Endothelial cell of umbilical vein (primary cell): Measurements from ENCODE around the gene ATXN1. TPM values are rescaled to one million over a fixed set of nuclear protein-coding genes. Genes with fewer than 3 reads are reported as not detected.

ENCODE experiments used
- BruUV-seq: library from RNA; stranded (reverse); fragments of 400-500 nt; replicated peaks from 2 replicates; lab custom pipeline; 2021; lab: Mats Ljungman, UMichigan
- CTCF ChIA-PET: fragments of 300-600, 350-600 bp; sonication (Branson Sonifier 250); formaldehyde crosslinking; loops from one replicate; lab custom pipeline; 2021; ENCODE audit warnings: antibody characterized with exemption, inconsistent platforms; lab: Charles Lee
- POLR2A ChIA-PET: fragments of 300-600, 350-600 bp; sonication (Branson Sonifier 250); formaldehyde crosslinking; loops from one replicate; lab custom pipeline; 2021; ENCODE audit warnings: antibody characterized with exemption, inconsistent platforms; lab: Charles Lee
- DNase-seq: peaks from one replicate; pipeline ENCODE4 v3.0.0-alpha.2; 2011; ENCODE audit warnings: low read depth, low spot score
- FAIRE-seq: peaks from 2 replicates; lab custom pipeline; 2011; peaks lifted over from hg19 to GRCh38; lab: Jason Lieb, UNC
- H2AFZ ChIP-seq: 2 replicates; pipeline ENCODE4 v1.6.0; 2012; ENCODE audit warnings: low read depth, low read length, control low read depth, inconsistent platforms
- H3K27ac ChIP-seq: 2 replicates; pipeline ENCODE4 v1.5.1; 2011; ENCODE audit warnings: low read depth, mild to moderate bottlenecking, control low read depth, low read length, moderate library complexity; ENCODE audit not compliant: insufficient read depth
- H3K27me3 ChIP-seq, 2 experiments: 2 replicates each; pipeline versions ENCODE4 v1.6.0 to v1.6.1; 2011; ENCODE audit warnings: low read length in 2 of 2, mixed read lengths in 1 of 2; ENCODE audit not compliant: control insufficient read depth in 2 of 2, insufficient read depth in 2 of 2
- H3K36me3 ChIP-seq, 2 experiments: 2 replicates in 1 of 2; 3 replicates in 1 of 2; pipeline ENCODE4 v1.5.1; 2011; ENCODE audit warnings: low read length in 2 of 2, mild to moderate bottlenecking in 1 of 2, moderate library complexity in 1 of 2; ENCODE audit not compliant: control insufficient read depth in 2 of 2, insufficient read depth in 2 of 2; ENCODE audit errors: extremely low read depth in 1 of 2
- H3K4me1 ChIP-seq: 3 replicates; pipeline ENCODE4 v1.5.1; 2011; ENCODE audit warnings: mild to moderate bottlenecking, low read length; ENCODE audit not compliant: control insufficient read depth, insufficient read depth; ENCODE audit errors: extremely low read depth
- H3K4me2 ChIP-seq: 2 replicates; pipeline ENCODE4 v1.6.1; 2011; ENCODE audit warnings: low read length, control low read depth, mixed read lengths; ENCODE audit not compliant: insufficient read depth
- H3K4me3 ChIP-seq, 3 experiments: fragments of 200-600 bp in 1 of 3; sonication (generic), shearing (Covaris generic) in 1 of 3; replicated peaks in 1 of 3; 2 replicates each; pipeline ENCODE4 v1.5.1; 2011 to 2016; ENCODE audit warnings: control low read depth in 3 of 3, low read length in 3 of 3, mild to moderate bottlenecking in 2 of 3, inconsistent platforms in 1 of 3, low read depth in 1 of 3, moderate library complexity in 1 of 3; ENCODE audit not compliant: insufficient read depth in 1 of 3
- H3K79me2 ChIP-seq: 2 replicates; pipeline ENCODE4 v1.6.0; 2012; ENCODE audit warnings: low read length, inconsistent platforms; ENCODE audit not compliant: control insufficient read depth, insufficient read depth
- H3K9ac ChIP-seq: replicated peaks from 2 replicates; pipeline ENCODE3; 2011; ENCODE audit warnings: low read length, control low read depth; ENCODE audit not compliant: insufficient read depth; ENCODE audit errors: extremely low read depth
- H3K9me1 ChIP-seq: replicated peaks from 3 replicates; pipeline ENCODE4 v1.6.0; 2011; ENCODE audit warnings: mild to moderate bottlenecking, low read length; ENCODE audit not compliant: control insufficient read depth, insufficient read depth; ENCODE audit errors: extremely low read depth
- H3K9me3 ChIP-seq: replicated peaks from 2 replicates; pipeline ENCODE4 v1.5.1; 2012; ENCODE audit warnings: low read length, inconsistent platforms; ENCODE audit not compliant: control insufficient read depth, insufficient read depth
- H4K20me1 ChIP-seq: replicated peaks from 2 replicates; pipeline ENCODE3; 2011; ENCODE audit warnings: mild to moderate bottlenecking, low read length; ENCODE audit not compliant: control insufficient read depth, insufficient read depth; ENCODE audit errors: extremely low read depth
- EZH2 ChIP-seq: IDR thresholded peaks from 2 replicates; pipeline ENCODE4 v1.6.1; 2012; ENCODE audit warnings: borderline replicate concordance, low read depth, mild to moderate bottlenecking, moderate library complexity, low read length, inconsistent platforms; ENCODE audit not compliant: severe bottlenecking
- FOS ChIP-seq: IDR thresholded peaks from 2 replicates; pipeline ENCODE4 v1.6.1; 2011; ENCODE audit warnings: mild to moderate bottlenecking, low read length, moderate library complexity, borderline replicate concordance; ENCODE audit not compliant: insufficient read depth
- GATA2 ChIP-seq: IDR thresholded peaks from 2 replicates; pipeline ENCODE4 v1.7.0; 2011; ENCODE audit warnings: low read depth, mild to moderate bottlenecking, moderate library complexity, mixed read lengths, low read length; ENCODE audit not compliant: insufficient read length, insufficient read depth
- MYC ChIP-seq: IDR thresholded peaks from one replicate; pipeline ENCODE4 v1.6.1; 2011; ENCODE audit warnings: mild to moderate bottlenecking, low read depth, low read length
- POLR2AphosphoS5 ChIP-seq: IDR thresholded peaks from 2 replicates; pipeline ENCODE4 v1.6.1; 2012; ENCODE audit warnings: low read depth, mild to moderate bottlenecking, control low read depth, low read length, moderate library complexity; ENCODE audit not compliant: insufficient read depth
- dilution Hi-C: fragments of 300-500 bp; cut with MboI; formaldehyde crosslinking; loops from one replicate; pipeline ENCODE4 v1.15.0; 2019; ENCODE audit warnings: low sequenced_read_pairs; ENCODE audit not compliant: extremely low pct_ligation_motif_present
- intact Hi-C: fragments of 100-400 bp; cut with micrococcal nuclease; formaldehyde crosslinking; loops from one replicate; pipeline ENCODE4 v1.10.0; 2022
- polyA plus RNA-seq, 4 experiments: library from polyadenylated mRNA; depleted of rRNA in 3 of 4; stranded (reverse) in 3 of 4; unstranded in 1 of 4; fragments of >200 nt; gene quantifications; 2 replicates each; pipeline versions ENCODE4 v1.2.1 to v1.2.3, GENCODE V29; 2011 to 2012; ENCODE audit warnings: missing spikeins in 1 of 4
- total RNA-seq: library from RNA; stranded (reverse); gene quantifications from 2 replicates; pipeline ENCODE4 v1.2.3, GENCODE V29; 2021
- TF ChIP-seq, protein P1 (sequence below), 2 donors: IDR thresholded peaks; 1 replicate in 1 of 2; 2 replicates in 1 of 2; pipeline ENCODE4 v1.5.1; 2011; ENCODE audit warnings: low read length in 2 of 2, mild to moderate bottlenecking in 2 of 2, moderate library complexity in 2 of 2, control low read depth in 1 of 2, inconsistent platforms in 1 of 2, low read depth in 1 of 2; ENCODE audit not compliant: insufficient read depth in 1 of 2; ENCODE audit errors: extremely low read depth in 1 of 2

The ATXN1 gene
- total and polyA plus RNA-seq, 2 donors (not counting 3 experiments of a cell fraction or from before 2014, with no cell fraction given): 16.4 to 33.0 TPM

DNA sequence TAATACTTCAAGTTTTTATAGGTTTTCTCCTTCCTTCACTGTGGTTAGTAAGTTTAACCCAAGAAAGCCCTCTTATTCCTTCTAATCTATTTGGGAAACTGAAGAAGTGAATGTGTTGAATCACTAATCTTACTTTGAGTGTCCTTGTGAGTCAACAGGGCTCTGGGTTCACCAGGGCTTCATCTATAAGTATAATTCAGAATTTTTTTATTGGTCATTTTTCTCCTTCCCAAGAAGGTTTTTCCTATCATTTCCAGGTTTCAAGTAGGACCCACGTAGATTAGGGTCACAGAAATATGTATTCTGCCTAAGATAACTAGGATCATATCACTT lies 191.1 kb downstream of the ATXN1 start:
- FAIRE-seq (no peak), DNase-seq (no peak)
- TF ChIP-seq POLR2AphosphoS5 (no peak), FOS (no peak), EZH2 (no peak), GATA2 (no peak), MYC (no peak)
- no peak overlapping the region for H3K27ac ChIP-seq
- no peaks in the 10 kb centered on the region for H3K9me1 ChIP-seq
- CTCF ChIA-PET: no interaction called here
- dilution Hi-C loops (no loop called here), intact Hi-C loops (no loop called here)
- no peak overlapping the region for H3K4me2 ChIP-seq
- no peaks in the 10 kb centered on the region for H3K79me2 ChIP-seq
- H3K9me3 ChIP-seq: no peaks in the 10 kb centered on the region
- no peak overlapping the region for H3K4me3 ChIP-seq
- POLR2A ChIA-PET: no interaction called here
- H4K20me1 ChIP-seq: no peaks in the 10 kb centered on the region
- no TSS peak for BruUV-seq
- H3K4me1 ChIP-seq: no peaks in the 10 kb centered on the region
- H2AFZ ChIP-seq: no peak overlapping the region
- no peaks in the 10 kb centered on the region for H3K27me3 ChIP-seq
- H3K9ac ChIP-seq: no peak overlapping the region
- no peaks in the 10 kb centered on the region for H3K36me3 ChIP-seq

DNA sequence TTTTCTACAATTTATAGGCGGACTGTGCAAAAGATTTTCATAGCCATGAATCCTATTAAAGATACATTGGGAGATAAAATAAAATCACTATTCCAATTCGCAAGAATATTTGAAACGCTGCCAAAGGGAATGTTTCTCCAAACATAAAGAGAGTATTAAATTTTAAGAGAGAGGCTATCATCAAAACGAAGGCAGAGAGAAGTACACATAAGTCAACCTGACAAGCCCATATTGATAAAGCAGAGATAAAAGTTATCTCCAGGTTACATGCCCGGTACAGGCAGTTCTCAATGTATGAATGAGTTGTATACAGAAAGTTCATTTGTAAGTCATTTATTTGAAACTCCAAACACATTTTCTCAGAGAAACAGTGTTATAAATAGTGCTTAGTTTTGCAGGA lies 193.1 kb downstream of the ATXN1 start:
- no peak overlapping the region for H3K9ac ChIP-seq
- POLR2A ChIA-PET: no interaction called here
- no peak overlapping the region for H3K27ac ChIP-seq

More for the DNA sequence above, 193.1 kb downstream of the ATXN1 start:
- no TSS peak for BruUV-seq
- DNase-seq: no peak
- intact Hi-C loops (no loop called here), dilution Hi-C loops (no loop called here)
- no peak for FAIRE-seq
- Histone ChIP-seq H3K36me3 (no peaks in the 10 kb centered on the region), H3K4me3 (no peak overlapping the region), H3K79me2 (no peaks in the 10 kb centered on the region), H3K27me3 (no peaks in the 10 kb centered on the region), H3K9me3 (no peaks in the 10 kb centered on the region), H3K9me1 (no peaks in the 10 kb centered on the region), H3K4me1 (no peaks in the 10 kb centered on the region), H4K20me1 (no peaks in the 10 kb centered on the region), H3K4me2 (no peak overlapping the region), H2AFZ (no peak overlapping the region)
- no peak for TF ChIP-seq EZH2
- TF ChIP-seq, protein P1, sequence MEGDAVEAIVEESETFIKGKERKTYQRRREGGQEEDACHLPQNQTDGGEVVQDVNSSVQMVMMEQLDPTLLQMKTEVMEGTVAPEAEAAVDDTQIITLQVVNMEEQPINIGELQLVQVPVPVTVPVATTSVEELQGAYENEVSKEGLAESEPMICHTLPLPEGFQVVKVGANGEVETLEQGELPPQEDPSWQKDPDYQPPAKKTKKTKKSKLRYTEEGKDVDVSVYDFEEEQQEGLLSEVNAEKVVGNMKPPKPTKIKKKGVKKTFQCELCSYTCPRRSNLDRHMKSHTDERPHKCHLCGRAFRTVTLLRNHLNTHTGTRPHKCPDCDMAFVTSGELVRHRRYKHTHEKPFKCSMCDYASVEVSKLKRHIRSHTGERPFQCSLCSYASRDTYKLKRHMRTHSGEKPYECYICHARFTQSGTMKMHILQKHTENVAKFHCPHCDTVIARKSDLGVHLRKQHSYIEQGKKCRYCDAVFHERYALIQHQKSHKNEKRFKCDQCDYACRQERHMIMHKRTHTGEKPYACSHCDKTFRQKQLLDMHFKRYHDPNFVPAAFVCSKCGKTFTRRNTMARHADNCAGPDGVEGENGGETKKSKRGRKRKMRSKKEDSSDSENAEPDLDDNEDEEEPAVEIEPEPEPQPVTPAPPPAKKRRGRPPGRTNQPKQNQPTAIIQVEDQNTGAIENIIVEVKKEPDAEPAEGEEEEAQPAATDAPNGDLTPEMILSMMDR (IDR thresholded peaks at IDR 0.05; ENCODE audit: extremely low read depth in 1 of 2, insufficient read depth in 1 of 2, low read depth in 1 of 2, low read length in 2 of 2): no peak
- CTCF ChIA-PET: no interaction called here
